Measurements from ENCODE around the gene USP53.
"Not testable (repeated sequence)": the region's sequence is repeated elsewhere in the genome, so short reads cannot be mapped to it uniquely, and the experiment has no call there.

USP53 gene

DNA sequence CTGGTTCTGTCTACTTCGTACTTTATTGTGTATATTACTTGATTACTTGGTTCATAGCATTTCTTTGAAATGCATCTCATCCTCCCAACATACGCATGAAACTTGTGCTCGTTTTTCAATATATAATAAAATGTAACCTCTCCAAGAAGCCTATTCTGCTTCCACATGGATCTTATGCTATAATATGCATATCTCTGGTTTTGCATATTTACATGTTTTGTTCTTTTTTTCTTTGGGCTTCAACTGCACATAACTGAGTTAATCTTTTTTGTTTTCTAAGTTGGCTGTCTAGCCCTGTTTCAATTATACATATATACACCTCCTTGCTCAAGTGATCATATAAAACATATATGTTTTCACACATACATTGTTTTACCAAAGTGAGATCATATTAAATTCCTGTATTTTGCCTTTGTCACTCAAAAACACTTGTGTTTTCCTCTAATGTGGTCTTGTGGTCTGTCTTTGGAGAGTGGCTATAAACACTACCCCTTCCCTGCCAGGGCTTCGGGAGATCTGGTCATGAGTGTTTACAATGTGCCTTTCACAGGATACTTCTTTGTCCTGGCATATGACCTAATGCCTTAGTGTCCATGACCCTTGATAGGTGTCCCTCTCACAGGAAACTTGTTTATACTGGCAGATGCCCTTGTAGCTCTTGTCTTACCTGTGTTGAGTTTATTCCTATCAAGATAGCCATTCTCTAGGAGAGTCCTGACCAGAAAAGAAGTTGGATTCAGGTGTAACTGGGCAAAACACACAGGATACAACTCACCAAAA lies 17.6 kb downstream of the USP53 start:
- DNase-seq: no peak

DNA sequence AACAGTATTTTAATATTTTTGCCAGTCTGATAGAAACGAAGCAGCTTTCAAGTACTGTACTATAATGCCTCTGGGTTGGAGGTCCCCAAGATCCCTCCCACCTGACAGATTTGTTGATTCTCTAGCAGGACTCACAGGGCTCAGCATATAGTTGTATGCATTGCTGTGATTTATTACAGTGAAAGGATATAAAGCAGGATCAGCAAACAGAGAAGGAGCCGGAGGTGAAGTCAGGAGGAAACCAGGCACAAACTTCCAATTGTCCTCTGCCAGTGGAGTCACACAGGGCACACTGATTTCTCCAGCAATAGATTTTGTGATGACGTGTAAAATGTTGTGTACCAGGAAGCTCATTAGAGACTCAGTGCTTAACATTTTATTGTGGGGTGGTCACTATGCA lies 19.0 kb downstream of the USP53 start:
- no peak for DNase-seq

DNA sequence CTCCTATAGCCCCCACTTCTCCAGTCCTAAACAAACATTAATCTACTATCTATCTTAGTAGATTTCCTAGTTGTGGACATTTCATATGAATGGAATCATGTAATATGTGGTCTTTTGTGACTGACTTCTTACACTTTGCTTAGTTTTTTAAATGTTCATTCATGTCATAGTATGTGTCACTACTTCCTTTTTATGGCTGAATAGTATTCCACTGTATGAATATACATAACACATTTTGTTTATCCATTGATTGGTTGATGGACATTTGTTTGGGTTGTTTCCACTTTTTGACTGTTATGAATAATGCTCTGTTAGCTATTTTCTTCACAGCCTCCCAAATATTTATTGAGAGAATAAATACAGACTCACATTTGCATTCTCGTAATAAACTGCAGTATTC lies 19.8 kb downstream of the USP53 start:
- DNase-seq: no peak

DNA sequence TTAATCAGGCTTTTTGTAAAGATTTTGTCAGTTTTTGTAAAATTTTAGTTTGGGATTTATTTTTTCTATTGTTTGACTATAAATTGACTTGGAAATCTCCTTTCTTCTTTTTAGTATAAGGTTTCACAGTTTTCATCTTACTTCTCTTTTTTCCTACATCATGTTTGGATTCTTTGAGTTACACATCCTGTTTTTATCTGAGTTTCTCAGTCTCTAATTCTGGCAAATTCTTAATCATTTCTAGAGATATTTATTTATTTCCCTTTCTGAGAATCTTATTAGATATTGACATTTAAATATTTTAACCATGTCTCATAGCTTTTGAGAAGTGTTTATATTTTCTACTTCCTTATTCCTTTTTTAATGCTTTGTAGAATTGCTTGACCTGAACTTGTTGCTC lies 20.7 kb downstream of the USP53 start:
- no peak for DNase-seq

DNA sequence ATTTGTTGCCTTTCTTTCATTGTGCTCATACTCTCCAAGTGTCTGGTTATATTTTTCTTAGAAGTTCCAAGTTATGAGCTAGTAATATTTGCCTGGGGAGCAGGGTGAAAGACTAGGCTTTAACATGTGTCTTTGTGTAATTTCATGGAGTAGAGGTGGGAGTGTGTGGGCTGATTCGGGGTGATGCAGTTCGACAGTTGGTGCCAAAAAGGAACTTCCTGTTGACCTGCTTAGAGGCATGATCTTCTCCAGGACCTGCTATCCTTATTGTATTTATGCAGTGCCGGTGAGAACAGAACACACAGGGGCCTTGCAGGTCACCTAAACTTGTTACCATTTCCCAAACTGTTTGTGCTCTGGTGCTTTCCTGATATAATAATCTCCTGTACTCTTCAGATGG lies 21.2 kb downstream of the USP53 start:
- DNase-seq: no peak

DNA sequence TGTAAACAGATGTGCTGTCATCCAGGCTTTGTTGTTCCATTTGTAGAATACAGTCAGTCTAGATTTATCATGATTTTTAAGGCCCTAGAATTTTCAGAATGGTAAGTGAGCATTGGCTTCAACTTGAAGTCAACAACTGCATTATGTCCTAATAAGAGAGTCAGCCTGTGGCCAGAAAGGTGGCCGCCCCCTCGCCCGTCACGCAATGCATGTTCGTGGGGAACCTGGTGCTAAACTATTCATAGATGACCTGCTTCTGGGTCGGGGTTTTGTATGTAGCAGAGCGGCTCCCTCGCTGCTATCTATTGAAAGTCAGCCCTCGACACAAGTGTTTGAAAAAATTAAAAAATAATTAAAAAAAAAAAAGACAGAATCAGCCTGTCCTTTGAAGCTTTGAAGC lies 24.7 kb downstream of the USP53 start:
- DNase-seq: no peak

DNA sequence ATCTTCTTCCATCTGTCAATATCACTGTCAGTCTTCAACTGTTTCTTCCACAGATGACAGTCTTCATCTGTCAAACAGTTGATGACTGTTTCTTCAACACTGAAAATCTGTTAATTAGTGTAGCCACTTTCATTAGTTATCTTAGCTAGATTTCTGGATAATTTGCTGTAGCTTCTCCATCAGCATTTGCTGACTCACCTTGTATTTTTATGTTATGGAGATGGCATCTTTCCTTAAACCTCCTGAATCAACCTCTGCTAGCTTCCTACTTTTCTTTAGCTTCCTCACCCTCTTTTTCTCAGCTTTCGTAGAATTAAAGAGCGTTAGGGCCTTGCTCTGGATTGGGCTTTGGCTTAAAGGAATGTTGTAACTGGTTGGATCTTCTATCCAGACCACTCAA lies 25.1 kb downstream of the USP53 start:
- no peak for DNase-seq

DNA sequence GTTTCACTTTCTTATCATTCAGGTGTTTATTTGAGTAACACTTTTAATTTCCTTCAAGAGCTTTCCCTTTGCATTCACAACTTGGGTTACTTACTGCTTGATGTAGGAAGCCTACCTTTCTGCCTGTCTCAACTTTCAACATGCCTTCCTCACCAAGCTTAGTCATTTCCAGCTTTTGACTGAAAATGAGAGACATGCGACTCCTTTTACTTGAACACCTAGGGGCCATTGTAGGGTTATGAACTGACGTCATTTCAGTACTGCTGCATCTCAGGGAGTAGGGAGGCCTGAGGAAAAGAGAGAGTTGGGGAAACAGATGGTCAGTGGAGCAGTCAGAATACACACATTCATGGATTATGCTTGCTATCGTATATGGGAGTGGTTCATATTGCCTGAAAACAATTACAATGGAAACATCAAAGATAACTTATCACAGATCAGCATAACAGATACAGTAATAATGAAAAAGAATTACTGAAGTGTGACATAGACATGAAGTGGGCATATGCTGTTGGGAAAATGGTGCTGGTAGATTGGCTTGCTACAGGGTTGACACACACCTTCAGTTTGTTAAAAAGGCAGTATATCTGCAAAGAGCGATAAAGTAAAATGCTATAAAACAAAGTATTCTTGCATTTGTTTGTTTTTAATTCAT lies 25.7 kb downstream of the USP53 start:
- DNase-seq: no peak

DNA sequence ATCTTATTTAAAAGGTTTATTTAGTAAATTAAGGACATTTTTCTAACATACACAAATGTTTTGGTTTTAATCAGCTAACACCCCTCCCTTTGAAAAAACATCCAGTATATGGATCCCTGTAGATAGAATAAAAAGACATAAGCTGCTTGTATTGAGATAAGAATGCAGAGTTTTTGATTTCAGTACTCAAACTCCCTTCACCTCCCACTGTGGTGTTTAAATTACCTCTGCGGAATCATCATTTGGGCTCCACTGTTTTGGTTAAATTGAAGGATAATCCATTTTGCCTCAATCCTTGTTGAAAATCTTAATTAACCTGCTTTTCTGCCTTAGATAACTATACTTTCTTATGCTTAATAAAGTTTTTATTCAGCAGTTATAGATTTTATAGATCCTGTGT lies 27.6 kb downstream of the USP53 start:
- DNase-seq: no peak

DNA sequence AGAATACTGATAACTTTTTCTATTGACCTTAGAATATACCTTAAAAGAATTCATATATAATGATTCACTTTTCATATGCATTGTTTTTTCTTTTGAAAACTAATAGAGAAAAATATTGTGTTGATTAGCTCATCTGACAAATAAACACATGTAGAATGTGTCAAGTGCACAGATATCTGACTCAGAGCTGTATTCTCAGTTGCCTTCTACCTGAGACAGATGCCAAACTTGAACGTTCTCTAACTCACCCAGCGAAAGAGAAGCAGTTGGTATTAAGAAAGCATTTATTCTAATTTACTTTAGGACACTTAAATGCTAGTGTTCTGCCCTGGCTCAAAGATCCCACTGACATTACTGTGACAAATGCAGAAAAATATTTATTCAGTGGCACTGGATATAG lies 28.1 kb downstream of the USP53 start:
- DNase-seq: no peak

DNA sequence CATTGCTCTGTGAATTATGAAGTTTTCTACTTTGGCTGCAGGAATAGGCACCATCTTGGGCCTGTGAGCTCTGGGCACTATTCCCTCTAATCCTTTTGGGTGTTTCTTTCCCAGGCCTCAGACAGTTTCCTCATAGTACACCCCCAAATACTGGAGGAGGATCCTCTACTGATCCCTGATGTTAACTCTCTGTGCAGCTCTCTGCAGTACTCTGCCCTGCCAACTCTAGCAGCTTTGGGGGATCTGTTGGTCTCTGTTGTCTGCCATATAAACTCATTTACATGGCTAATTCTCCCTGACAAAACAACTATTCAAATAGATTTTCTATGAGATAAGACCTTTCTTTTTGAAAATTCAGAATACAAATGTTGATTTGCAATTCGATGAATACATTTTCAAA lies 29.9 kb downstream of the USP53 start:
- no peak for DNase-seq

DNA sequence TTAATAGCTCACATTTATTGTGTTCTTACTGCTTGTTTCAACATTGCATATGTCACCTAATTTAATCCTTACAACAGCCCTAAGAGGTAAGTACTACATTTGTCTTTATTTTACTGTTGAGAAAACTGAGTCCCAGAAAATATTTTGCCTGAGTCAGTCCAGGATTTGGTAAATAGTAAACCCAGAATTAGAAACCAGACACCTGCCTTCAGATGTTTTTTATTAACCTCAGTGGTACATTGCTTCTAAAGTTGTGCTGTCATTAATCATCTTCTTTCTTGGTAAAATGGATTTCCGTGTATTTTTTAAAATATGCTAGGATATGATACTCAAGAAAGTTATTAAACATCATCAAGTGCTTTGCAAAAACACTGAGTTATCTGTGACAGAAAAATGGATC lies 31.4 kb downstream of the USP53 start:
- DNase-seq: no peak

DNA sequence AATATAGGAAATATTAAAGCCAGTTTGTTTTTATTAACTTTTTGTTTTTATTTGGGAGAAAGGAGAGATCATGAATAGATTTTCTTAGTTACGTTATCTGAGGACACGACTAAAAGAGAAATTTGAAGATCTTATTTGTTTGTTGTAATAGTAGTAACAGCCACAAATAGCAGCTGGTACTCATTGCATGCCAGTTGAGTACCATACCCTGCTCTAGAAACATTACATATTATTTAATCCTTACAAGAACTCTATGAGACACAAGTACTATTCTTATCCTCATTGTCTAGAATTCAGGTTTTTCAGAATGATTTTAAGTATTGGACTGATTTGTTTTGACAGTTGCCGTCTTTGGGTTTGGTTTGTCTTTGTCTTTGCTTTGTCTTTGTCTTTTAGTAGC lies 31.8 kb downstream of the USP53 start:
- no peak for DNase-seq

DNA sequence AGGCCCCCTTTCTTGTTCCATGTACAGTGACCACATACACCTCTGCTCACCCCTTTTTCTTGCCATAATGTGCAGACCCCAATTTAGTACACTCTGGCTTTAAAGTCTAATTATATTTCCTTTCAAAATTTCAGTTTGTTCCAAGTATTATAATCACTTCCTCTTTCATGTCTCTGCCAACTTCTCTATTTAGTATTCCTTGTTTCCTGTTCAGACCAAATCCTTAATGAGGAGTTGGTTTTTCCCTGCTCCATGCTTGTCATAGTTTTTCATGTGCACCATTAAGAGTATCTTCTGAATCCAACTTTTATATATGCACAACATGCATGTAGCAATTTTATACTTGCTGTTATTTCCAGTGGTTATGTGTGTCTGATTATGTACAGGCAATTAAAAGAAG lies 32.3 kb downstream of the USP53 start:
- DNase-seq: no peak

DNA sequence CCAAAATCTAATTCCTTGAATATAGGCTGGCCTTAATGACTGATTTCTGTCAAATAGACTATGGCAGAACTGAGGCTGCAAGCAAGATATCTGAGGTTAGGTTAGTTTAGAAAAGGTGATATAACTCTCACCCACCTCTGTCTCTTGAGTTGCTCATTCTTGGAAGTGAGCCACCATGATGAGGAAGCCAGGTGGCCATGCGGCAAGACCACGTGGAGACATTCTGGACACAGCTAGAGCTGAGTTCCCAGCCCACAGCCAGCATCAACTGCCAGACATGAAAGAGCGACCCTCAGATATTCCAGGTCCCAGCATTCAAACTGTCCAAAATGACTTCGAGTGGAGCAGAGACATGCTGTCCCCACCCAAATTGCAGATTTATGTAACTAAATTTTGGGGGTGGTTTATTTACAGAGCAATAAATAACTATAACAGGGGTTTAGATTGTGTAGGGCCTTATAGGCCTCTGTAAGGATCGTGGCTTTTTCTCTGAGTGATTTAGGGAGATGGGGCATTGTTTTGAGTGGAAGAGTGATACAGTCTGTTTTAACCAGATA lies 33.7 kb downstream of the USP53 start:
- no peak for DNase-seq

DNA sequence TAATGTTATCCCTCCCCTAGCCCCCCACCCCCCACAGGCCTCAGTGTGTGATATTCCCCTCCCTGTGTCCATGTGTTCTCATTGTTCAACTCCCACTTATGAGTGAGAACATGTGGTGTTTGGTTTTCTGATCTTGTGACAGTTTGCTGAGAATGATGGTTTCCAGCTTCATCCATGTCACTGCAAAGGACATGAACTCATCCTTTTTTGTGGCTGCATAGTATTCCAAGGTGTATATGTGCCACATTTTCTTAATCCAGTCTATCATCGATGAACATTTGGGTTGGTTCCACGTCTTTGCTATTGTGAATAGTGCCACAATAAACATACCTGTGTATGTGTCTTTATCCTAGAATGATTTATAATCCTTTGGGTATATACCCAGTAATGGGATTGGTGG lies 38.5 kb downstream of the USP53 start:
- DNase-seq: not testable (repeated sequence)

DNA sequence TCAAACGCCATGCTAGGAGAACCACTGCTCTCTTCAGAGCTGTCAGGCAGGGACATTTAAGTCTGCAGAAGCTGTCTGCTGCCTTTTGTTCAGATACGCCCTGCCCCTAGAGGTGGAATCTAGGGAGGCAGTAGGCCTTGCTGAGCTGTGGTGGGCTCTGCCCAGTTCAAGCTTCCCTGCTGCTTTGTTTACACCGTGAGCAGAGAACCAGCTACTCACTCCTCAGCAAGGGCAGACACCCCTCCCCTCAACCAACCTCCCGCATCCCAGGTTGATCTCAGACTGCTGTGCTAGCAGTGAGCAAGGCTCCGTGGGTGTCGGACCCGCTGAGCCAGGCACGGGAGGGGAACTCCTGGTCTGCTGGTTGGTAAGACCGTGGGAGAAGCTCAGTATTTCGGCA lies 42.7 kb downstream of the USP53 start:
- DNase-seq: not testable (repeated sequence)

DNA sequence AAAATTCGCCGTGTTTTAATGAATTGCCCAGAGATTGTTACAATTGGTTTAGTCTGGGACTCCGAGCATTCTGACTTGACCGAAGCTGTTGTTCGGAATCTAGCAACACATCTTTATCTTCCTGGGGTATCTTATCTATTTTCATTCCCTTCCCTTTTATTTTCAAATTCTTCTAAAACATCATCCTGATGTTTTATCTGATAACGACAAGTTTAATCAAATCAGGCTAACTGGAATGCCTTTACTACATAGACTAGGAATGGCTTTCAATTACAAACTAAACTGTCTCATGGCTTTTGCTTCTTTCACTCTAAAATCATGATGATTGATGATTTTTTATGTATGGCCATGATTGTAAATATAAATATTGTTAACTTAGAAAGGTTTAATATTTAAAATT lies 48.0 kb downstream of the USP53 start:
- no peak for DNase-seq

DNA sequence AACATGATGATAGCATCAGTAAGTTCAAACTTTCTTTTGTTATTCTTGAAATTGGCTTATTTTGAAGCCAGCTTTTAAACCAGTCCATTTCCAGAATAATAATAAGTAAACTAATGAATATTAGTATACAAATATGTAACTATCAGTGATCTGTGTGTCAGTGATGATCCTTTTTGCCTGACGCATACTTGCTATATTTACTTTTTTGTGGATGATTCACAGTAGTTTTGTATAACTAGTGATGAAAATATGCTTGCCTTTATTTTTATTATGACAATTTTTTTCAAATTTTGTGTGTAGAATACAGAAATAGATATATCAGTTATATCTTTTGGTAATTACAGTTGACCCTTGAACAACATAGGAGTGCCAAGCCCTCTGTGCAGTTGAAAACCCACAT lies 49.5 kb downstream of the USP53 start:
- no peak for DNase-seq

DNA sequence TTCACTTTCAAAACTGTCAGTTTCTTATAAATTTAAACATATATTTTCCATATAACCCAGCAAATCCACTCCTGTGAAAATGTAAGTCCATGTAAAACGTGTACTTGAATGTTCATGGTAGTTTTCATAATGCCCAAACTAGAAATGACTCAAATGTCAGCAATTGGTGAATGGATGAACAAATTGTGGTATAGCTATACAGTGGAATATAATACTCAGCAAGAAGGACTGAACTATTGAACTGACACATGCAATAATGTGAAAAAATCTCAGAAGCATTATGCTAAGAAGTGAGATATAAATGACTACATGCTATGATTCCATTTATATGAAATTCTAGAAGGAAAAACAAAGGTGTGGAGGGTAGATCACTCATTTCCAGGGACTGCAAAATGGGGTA lies 52.2 kb downstream of the USP53 start:
- DNase-seq: no peak

DNA sequence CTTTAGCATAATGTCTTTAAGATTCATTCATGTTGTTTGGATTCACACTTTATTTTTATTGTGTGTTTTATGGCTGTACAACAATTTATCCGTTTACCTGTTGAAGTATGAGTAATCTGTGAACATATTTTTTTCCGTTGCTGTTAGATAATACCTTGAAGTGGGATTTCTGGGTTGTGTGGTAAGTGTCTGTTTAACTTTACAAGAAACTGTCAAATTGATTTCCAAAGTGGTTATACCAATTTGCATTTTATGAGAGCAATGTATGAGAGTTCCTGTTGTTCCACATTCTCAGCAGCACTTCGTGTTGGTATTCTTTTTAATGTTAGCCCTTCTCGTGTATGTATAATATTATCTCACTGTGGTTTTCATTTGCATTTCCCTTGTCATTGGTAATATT lies 53.6 kb downstream of the USP53 start:
- DNase-seq: no peak

DNA sequence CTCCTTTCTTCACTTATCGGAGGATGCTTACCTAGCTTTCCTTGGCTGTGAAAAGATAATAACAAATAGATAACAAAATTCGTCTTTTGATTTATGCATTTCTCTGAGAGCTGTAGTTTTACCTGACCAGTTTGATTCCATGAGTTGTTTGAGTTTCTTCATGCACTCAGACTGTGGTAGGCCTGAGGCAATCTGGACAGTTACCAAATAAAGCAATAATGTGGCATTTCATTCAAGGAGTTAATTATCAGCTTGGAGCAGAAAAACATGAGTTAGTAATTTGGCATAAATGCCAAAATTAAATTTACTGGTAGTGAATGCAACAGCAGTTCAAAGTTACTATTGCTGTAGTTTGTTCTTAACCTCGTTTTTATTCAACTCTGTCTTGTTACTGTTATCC lies 56.0 kb downstream of the USP53 start:
- DNase-seq: no peak

DNA sequence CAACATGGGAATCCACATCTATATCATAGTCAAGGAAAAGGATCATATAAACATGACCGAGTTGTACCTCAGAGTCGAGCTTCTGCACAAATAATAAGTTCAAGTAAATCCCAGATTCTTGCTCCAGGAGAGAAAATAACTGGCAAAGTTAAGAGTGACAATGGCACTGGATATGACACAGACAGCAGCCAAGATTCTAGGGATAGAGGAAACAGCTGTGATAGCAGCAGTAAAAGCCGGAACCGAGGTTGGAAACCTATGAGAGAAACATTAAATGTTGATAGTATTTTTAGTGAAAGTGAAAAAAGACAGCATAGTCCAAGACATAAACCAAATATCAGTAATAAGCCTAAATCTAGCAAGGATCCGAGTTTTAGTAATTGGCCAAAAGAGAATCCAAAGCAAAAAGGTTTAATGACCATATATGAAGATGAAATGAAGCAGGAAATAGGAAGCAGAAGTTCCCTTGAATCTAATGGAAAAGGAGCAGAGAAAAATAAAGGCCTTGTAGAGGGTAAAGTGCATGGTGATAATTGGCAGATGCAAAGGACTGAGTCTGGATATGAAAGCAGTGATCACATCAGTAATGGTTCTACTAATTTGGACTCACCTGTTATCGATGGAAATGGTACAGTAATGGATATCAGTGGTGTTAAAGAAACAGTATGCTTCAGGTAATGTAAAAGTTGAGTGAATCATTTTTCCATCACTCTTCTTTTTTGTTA lies 59.0 kb downstream of the USP53 start:
- DNase-seq: no peak

DNA sequence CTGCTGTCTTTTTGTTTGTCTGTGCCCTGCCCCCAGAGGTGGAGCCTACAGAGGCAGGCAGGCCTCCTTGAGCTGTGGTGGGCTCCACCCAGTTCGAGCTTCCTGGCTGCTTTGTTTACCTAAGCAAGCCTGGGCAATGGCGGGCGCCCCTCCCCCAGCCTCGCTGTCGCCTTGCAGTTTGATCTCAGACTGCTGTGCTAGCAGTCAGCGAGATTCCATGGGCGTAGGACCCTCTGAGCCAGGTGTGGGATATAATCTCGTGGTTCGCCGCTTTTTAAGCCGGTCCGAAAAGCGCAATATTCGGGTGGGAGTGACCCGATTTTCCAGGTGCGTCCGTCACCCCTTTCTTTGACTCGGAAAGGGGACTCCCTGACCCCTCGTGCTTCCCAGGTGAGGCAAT lies 67.0 kb downstream of the USP53 start:
- not testable (repeated sequence) for DNase-seq
